Islet precursor cell (in vitro differentiated cells): ENCODE measurements around the gene MED22.
"Not testable (repeated sequence)": the region's sequence is repeated elsewhere in the genome, so short reads cannot be mapped to it uniquely, and the experiment has no call there.

ENCODE experiments used
- DNase-seq: peaks from one replicate; pipeline ENCODE4 v3.0.0-alpha.2; 2018

The MED22 gene

DNA sequence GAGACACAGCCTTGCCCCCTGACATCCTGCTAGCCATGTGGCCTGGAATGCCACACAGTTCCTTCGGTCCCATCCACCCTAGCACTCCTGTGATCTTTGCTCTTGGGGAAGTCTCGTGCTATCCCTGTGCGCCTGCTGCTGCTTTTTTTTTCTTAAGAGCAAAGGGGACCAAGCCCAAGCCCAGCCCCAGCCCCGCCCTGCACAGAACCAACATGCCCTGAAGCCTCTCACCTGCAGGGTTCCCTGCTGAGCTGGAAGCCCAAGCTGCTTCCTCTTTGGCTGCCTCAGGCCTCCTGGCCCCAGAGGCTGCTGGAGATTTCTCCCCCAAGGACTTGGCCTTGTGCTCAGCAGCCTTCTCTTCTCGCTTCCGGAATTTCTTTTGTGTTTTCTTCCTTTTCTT is 13.8 kb downstream of the MED22 start:
- no peak for DNase-seq

- DNase-seq = no peak
Measured at GRCh38 chr9:133333566-133333965, 14.4 kb downstream of the MED22 start.

- DNase-seq = no peak
Measured at GRCh38 chr9:133333011-133333410, 14.9 kb downstream of the MED22 start.

GRCh38 chr9:133332381-133332730 is 15.6 kb downstream of the MED22 start:
- no peak for DNase-seq

DNA sequence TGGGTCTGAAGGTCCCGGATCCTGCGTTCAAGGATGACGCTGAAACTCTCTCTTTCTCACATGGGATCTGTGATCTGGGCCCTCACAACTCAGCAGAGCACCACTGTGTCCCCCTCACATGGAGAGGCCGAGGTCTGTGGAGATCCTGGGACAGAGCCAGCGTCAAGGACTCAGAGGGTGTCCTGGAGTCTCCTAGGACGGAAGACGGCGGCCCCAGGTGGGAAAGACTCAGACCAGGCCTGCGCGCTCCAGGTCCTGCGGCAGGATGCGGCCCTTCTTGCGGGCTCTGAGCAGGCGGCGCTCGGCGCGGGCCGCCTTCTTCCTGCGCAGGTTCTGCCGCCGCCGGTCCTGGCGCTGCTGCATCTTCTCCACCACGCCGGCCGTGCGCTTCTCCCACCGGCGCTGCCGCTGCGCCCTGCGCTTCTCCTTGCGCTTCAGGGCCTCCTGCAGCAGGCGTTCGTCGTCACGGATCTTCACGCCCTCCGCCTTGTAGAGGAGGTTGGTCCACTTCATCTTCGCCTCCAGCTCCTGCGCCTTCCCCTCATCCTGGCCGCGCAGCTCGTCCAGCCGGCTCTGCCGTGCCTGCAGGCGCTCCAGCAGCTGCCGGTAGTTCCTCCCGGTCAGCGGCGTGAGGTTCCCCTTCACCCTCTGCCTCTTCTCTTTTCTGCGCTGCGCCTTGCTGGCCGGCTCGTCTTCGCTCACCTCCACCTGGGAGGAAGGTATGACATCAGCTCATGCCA is 16.1 kb downstream of the MED22 start:
- no peak for DNase-seq

GRCh38 chr9:133331221-133331620 is 16.7 kb downstream of the MED22 start:
- DNase-seq = no peak

- DNase-seq = not testable (repeated sequence)
Measured at GRCh38 chr9:133329306-133330156, 18.4 kb downstream of the MED22 start.

GRCh38 chr9:133327834-133328484 is 20.0 kb downstream of the MED22 start:
- no peak for DNase-seq

DNA sequence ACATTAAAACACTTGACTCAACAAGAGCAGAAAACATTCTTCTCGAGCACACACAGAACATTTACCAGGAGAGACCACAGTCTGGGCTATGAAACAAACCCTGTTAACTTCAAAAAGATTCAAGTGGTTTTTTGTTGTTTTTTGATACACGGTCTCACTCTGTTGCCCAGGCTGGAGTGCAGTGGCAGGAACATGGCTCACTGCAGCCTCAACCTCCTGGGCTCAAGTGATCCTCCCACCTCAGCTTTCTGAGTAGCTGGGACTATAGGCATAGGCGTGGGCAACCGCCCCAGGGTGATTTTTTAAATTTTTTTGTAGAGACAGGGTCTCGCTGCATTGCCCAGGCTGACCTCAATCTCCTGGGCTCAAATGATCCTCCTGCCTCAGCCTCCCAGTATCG is 20.9 kb downstream of the MED22 start:
- DNase-seq = not testable (repeated sequence)

GRCh38 chr9:133323991-133324703 is 23.8 kb downstream of the MED22 start:
- DNase-seq = no peak

DNA sequence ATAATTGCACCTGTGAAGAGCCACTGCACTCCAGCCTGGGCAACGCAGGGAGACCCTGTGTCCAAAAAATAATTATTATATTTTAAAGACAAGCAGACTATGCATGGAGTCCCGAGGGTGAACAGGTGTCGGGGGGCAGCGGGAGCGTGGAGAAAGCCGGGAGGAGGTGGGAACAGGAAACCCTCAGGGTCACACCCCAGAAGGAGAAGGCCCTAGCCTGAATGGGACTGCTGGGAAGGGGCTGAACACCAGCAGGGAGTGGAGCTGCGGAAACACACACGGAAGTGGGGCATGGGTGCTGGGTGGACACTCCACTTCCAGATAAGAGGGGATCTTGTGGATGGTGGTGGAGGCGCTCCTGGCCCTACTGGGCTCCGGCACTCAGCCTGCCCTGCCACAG is 24.7 kb downstream of the MED22 start:
- no peak for DNase-seq

DNA sequence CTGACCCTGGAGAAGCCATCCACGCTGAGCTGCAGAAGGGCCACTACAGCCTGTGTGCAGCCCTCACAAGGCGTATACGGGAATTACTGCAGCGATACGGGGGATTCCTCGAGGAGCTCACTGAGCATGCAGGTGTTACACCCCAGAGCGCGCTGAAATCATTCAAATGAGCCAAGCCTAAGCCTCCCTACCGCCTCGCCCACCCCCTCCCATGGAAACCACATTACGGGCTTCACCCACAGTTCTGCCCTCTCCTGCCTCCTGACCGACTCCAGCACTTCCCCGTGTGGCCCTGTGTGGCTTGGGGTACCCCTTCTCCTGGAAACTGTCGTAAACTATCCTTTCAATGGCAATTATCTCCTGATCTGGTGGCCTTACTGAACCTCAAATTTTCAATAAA is 25.2 kb downstream of the MED22 start:
- DNase-seq = no peak

- no peak for DNase-seq
Measured at GRCh38 chr9:133321411-133321935, 26.5 kb downstream of the MED22 start.

GRCh38 chr9:133320421-133320881 is 27.5 kb downstream of the MED22 start:
- no peak for DNase-seq

DNA sequence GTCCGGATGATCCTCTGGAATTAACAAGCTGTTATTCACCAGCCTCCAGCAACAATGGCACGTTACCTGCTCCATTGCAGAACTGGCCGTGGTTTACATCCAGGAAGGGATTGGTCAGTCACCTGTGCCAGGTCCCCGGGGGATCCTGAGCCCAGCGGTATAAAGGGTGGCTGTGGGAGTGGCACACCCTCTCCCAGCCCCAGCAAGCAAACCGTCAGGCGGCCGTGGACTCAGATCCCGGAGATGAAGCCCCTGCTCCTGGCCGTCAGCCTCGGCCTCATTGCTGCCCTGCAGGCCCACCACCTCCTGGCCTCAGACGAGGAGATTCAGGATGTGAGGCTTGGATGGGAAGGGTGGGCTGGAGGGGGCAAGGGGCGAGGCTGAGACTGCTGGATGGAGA is 30.4 kb downstream of the MED22 start:
- not testable (repeated sequence) for DNase-seq

DNA sequence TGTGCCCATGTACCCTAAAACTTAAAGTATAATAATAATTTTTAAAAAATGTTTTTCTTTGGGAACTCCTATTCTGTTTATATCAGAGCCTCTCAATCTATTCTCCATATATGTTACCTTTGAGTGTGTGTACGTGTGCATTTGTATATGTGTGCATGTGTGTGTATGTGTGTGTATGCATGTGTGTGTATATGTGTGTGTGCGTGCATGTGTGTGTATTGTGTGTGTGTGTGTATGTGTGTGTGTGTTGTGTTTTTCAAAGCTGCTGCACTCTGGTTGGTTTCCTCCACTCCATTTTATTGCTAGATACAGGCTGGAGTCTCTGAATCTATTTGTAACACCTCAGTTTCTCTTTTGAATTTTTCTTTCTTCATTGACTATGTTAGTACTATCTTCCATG is 31.9 kb downstream of the MED22 start:
- no peak for DNase-seq

- no peak for DNase-seq
Measured at GRCh38 chr9:133309608-133310007, 38.3 kb downstream of the MED22 start.

DNA sequence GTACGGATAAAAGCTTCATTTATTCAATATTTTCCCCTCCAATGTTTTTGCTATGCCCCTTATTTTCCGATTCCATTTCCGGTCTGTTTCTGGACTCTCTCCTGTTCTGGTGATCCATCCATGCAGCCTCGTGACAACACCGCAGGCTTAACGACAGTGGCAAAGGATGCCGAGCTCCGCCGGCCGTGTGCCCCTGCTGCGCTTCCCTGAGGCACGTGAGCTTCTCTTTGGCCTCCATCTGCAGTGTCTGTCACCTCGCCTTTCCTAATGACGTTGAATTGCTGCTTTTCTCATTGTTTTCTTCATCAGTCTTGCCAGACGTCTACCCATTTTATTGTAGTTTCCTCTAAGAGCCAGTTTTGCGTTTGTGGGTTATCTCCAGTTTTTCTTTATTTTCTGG is 40.6 kb downstream of the MED22 start:
- no peak for DNase-seq

- DNase-seq = no peak
Measured at GRCh38 chr9:133306242-133307204, 41.4 kb downstream of the MED22 start.

GRCh38 chr9:133305731-133306130 is 42.2 kb downstream of the MED22 start:
- no peak for DNase-seq
